Stimulated activated CD4-positive, alpha-beta T cell treated with anti-CD3 and anti-CD28 coated beads, Interleukin-2, amount 100 ng/mL, for 48 hours (primary cell): Measurements from ENCODE around the gene UST.
"Not testable (repeated sequence)": the region's sequence is repeated elsewhere in the genome, so short reads cannot be mapped to it uniquely, and the experiment has no call there.

Source experiments
- DNase-seq, 2 donors: peaks; one replicate each; pipeline ENCODE4 v3.0.0-alpha.2; 2020

The UST gene

GRCh38 chr6:149015535-149016525, 269.0 kb downstream of the UST start:
- no peak for DNase-seq

DNA sequence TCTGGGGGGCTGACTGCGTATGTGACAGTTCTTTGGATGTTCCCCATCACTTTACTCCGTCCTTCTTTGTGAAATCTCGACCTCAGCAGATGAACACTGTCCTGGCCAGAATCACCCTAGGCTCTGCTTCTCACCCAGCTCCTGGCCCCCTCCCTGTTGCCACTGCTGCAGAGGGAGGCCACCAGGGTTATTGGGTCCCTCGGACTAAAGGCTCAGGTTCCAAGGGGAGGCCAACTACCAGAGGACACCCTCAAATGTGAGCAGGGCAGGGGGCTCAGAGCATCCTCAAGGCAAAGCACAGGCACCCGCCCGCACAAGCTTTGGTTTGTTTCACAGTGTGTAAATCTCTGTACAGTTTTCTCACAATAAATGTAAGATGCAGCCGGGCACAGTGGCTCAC, 269.9 kb downstream of the UST start:
- DNase-seq: no peak

- no peak for DNase-seq
Measured at GRCh38 chr6:149020319-149020718, 273.5 kb downstream of the UST start.

- no peak for DNase-seq
Measured at GRCh38 chr6:149024361-149024760, 277.5 kb downstream of the UST start.

DNA sequence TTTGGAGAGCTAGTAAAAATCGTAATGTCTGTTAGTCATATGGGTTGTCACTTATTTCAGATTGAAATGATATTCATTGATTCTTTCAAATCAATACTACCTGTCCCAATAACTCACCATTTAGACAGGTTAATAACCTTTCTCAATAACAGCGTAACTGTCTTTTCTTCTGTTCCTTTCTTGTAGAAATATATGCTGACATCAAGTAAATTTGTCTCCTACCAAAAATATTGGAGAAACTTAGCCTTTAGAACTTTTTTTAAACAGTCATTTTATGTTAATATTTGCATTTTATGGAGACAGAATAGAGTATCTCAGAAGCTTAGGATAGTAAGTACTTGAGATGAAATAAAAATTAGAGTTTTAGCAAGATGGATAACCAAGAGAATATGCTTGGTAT, 278.2 kb downstream of the UST start:
- no peak for DNase-seq

DNA sequence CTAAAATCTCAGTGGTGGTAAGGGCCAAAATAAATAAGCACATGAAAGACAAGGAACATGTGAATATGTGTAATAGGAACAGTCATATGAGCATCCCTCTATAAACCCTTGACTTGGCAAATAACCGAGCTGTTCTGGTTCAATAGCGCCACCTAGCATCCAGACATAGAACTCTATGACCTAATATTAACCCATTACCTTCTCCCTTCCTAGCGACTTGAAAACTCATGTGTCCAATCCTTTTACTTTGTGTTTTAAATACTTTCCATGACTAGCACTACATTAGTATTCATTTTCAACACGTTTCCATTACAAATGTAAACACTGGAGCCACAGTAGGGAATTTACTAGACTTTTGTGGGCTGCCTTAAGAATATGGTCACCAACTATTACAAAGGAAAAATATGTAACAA, 279.7 kb downstream of the UST start:
- DNase-seq: peak; percentile 44

DNA sequence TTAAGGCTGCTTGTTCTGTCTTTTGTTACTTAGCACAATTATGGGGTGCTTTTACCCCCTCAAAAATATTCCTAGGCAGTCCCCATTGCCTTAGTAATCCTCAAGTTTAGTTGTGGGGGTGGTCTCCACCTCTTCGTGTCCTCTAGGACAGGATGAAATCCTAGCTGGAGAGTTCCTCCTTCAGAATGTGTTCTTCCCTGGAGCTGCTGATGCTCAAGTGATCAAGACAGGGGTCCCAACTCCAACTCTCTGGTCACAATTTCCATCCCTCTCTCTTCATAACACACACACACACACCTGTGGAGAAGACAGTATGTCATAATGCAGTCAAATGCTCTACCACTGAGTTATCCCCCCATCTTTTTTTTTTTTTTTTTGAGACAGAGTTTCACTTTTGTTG, 280.7 kb downstream of the UST start:
- DNase-seq: no peak

GRCh38 chr6:149028767-149029405, 282.1 kb downstream of the UST start:
- DNase-seq: peak; percentile 68 to 73

GRCh38 chr6:149031201-149031858, 284.5 kb downstream of the UST start:
- DNase-seq: no peak

- peak; percentile 37 to 46 for DNase-seq
Measured at GRCh38 chr6:149031859-149032598, 285.2 kb downstream of the UST start.

- DNase-seq: peak; percentile 43 to 56
Measured at GRCh38 chr6:149032599-149033405, 286.0 kb downstream of the UST start.

DNA sequence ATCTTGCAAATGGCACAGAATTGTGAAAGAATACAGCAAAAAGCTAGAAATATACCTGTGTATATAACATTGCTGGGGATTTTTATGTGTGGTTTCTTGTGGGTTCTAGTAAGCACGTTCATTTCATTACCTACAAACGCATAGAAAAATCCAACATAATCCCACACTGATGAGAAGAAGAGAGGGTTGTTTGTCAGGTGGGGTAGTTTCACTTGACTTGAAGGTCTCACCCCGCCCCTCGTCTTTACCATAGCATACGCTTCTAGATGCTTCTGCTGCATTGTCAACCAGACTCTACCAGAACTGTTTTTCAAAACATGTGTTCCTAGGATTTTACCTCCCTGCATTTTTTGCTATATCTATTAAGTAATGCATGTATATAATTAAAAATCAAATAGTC, 286.6 kb downstream of the UST start:
- no peak for DNase-seq

GRCh38 chr6:149035766-149036165, 288.9 kb downstream of the UST start:
- no peak for DNase-seq

GRCh38 chr6:149037051-149037671, 290.3 kb downstream of the UST start:
- no peak for DNase-seq

DNA sequence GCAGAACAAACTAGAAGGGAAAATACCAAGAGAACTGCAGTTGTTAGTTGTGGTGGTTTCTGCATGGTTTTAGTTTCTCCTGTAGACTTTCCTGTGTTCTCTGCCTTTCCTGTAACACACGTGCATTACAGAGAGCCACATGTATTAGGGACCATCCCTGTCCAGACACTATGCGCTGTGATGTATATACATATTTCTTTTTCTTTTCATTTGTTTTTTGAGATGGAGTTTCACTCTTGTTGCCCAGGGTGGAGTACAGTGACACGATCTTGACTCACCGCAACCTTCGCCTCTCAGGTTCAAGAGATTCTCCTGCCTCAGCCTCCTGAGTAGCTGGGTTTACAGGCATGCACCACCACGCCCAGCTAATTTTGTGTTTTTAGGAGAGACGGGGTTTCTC, 292.2 kb downstream of the UST start:
- not testable (repeated sequence) for DNase-seq

- DNase-seq: no peak
Measured at GRCh38 chr6:149041953-149042352, 295.1 kb downstream of the UST start.

DNA sequence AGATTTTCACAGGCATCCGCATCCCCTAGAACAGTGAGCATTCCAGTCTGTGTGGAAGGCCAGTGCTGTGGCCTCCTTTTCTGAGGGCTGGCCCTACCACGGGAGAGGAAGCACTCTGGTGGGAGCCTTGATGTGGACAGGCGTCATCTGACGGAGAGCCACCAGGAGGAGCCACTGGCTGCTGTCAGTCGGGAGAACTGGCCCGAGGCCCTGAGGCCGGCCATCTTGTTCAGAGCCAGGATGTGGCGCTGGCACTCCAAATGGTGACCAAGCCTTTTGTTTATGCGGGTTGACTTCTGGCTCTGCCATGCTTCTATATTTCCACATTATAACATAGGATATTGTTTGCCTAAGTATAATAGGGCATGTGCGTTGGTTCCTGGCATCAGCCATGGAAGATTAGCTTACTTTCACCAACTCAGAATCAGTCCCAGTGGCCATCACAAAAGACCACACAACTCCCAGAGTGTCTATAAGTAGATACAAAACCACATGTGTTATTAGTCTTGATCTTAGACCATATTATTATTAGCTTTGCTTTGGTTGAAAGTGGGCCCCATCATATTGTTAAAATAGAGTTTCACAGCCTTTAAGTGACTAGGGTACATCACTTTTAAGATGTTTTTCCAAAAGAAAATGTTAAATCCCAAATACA, 296.8 kb downstream of the UST start:
- DNase-seq: peak in 1 of 2 donors; percentile 30

DNA sequence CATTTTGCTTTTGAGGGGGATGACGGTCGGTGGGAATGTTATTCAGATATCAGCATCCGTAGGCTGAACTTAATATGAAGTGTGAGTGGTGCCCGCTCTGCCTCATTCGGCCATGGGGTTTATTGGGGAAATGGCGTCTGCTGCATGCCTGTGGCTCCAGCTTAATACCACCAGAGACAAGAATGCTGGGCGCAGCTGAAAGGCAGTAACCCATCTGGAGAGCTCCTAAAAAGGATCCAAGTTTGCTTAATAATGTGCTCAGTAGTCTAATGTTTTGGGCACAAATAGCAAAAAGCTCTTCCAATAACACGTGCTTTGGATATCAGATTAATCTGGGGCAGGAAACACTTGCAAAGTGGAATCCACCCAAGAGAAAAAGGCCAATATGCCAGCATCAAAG, 297.7 kb downstream of the UST start:
- no peak for DNase-seq

DNA sequence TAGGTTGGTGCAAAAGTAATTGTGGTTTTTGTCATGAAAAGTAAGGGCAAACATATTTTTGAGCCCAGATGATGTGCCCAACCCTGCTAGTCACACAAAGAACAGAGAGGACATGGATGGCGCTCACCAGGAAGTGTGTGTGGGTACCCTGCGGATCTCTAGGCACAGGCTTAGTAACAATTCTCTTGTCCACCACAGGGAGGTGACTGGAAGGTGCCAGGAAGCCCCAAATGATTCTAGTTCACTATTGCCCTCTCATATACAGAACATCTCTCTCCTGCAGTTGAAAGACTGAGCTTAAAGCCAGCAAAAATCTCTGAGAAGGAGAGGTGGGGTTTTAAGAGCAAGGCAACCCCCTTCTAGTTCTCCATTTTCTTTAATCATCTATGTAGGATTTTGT, 298.6 kb downstream of the UST start:
- DNase-seq: no peak

DNA sequence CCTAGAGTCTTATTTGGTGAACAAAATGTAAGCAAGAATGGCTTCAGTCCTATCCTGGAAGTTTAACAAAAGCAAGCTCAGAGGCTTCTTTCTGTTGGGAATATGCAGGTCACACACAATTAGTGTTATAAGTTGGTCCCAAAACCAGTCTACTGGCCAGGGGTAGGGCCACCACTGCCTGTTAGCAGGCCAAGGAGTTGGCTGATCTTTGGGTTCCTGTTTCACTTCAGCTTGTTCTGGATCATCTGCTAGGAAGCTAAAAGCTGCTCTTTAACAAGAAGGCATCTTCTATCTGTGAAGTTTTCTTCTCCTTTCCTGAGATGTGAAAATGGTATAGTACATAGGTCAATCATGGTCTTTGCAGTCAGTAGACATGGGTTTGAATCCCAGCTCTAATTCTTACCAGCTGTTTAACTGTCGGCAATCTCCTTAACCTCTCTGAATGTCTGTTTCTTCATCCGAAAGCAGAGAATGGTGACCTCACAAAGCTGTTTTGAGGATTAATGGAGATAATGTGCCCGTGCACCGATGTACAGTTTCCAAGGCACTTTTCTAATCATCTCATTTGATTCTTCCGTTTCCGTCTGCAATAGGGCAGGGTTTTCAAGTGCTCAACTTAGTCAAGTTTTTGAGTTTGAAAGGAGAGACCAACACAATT, 299.5 kb downstream of the UST start:
- no peak for DNase-seq
